GM23338 (cell line): ENCODE measurements around the gene GPR87. TPM values are rescaled to one million over a fixed set of nuclear protein-coding genes. Genes with fewer than 3 reads are reported as not detected.

Source experiments
- ATAC-seq: fragments of 200-7000 bp; cut with Tn5 transposase; 3 replicates; pipeline ENCODE4 v1.9.1; 2020
- DNase-seq: peaks from one replicate; pipeline ENCODE4 v3.0.0-alpha.2; 2015; ENCODE audit warnings: low spot score
- H2AFZ ChIP-seq: fragments of 200-600 bp; sonication (generic); 2 replicates; pipeline ENCODE4 v1.8.0; 2016; ENCODE audit warnings: antibody characterized with exemption, mild to moderate bottlenecking, moderate library complexity
- H3F3A ChIP-seq: fragments of 200-600 bp; sonication (generic); replicated peaks from 2 replicates; pipeline ENCODE4 v1.8.0; 2017; ENCODE audit warnings: antibody characterized with exemption, mixed run types, low read depth
- H3K27ac ChIP-seq: fragments of 200-600 bp; sonication (generic); 2 replicates; pipeline ENCODE4 v1.6.1; 2016; ENCODE audit warnings: low read depth
- H3K27me3 ChIP-seq: fragments of 200-600 bp; sonication (generic); 2 replicates; pipeline ENCODE4 v1.8.0; 2016; ENCODE audit warnings: mild to moderate bottlenecking, mixed run types, moderate library complexity; ENCODE audit not compliant: insufficient read depth
- H3K36me3 ChIP-seq: fragments of 200-600 bp; sonication (generic); 2 replicates; pipeline ENCODE4 v1.8.0; 2016; ENCODE audit warnings: mild to moderate bottlenecking; ENCODE audit not compliant: insufficient read depth
- H3K4me1 ChIP-seq: fragments of 200-600 bp; sonication (generic); 2 replicates; pipeline ENCODE4 v1.8.0; 2016; ENCODE audit warnings: mild to moderate bottlenecking, moderate library complexity; ENCODE audit not compliant: insufficient read depth
- H3K4me2 ChIP-seq: fragments of 200-600 bp; sonication (generic); 2 replicates; pipeline ENCODE4 v1.7.1; 2017; ENCODE audit warnings: mixed run types
- H3K4me3 ChIP-seq: fragments of 200-600 bp; sonication (generic); 2 replicates; pipeline ENCODE4 v1.6.1; 2016; ENCODE audit warnings: mixed run types
- H3K79me2 ChIP-seq: fragments of 200-600 bp; sonication (generic); replicated peaks from 2 replicates; pipeline ENCODE4 v1.8.0; 2017; ENCODE audit warnings: mild to moderate bottlenecking; ENCODE audit not compliant: insufficient read depth
- H3K9me2 ChIP-seq: fragments of 200-600 bp; sonication (generic); 2 replicates; pipeline ENCODE4 v1.8.0; 2017; ENCODE audit not compliant: insufficient read depth
- H4K20me1 ChIP-seq: fragments of 200-600 bp; sonication (generic); replicated peaks from 2 replicates; pipeline ENCODE4 v1.8.0; 2017; ENCODE audit warnings: mild to moderate bottlenecking; ENCODE audit not compliant: insufficient read depth
- H3K27ac Mint-ChIP-seq: 2 replicates; pipeline ENCODE4 v1.8.0; 2020; ENCODE audit warnings: inconsistent platforms, mild to moderate bottlenecking, moderate library complexity, mixed read lengths
- H3K27me3 Mint-ChIP-seq: 3 replicates; pipeline ENCODE4 v1.8.0; 2022; ENCODE audit warnings: low read depth, mild to moderate bottlenecking, moderate library complexity, mixed read lengths, inconsistent platforms; ENCODE audit not compliant: insufficient read depth, poor library complexity
- H3K36me3 Mint-ChIP-seq: 3 replicates; pipeline ENCODE4 v1.8.0; 2021; ENCODE audit warnings: low read depth, mild to moderate bottlenecking, inconsistent platforms, moderate library complexity, mixed read lengths
- H3K4me1 Mint-ChIP-seq: 3 replicates; pipeline ENCODE4 v1.8.0; 2020; ENCODE audit warnings: mild to moderate bottlenecking, inconsistent platforms, mixed read lengths
- H3K4me3 Mint-ChIP-seq: 3 replicates; pipeline ENCODE4 v1.8.0; 2021; ENCODE audit warnings: moderate library complexity, mild to moderate bottlenecking, inconsistent platforms, mixed read lengths
- H3K9me3 Mint-ChIP-seq: 3 replicates; pipeline ENCODE4 v1.8.0; 2020; ENCODE audit warnings: moderate library complexity, mild to moderate bottlenecking, inconsistent platforms, mixed read lengths
- EZH2 ChIP-seq: fragments of 200-600 bp; sonication (generic); IDR thresholded peaks from one replicate; pipeline ENCODE4 v1.8.0; 2017; ENCODE audit warnings: antibody characterized with exemption, mild to moderate bottlenecking, low read depth; ENCODE audit not compliant: unreplicated experiment
- EZH2phosphoT487 ChIP-seq: fragments of 200-600 bp; sonication (generic); IDR thresholded peaks from one replicate; pipeline ENCODE4 v1.8.1; 2018; ENCODE audit warnings: antibody characterized with exemption; ENCODE audit not compliant: unreplicated experiment
- JUNB ChIP-seq: IDR thresholded peaks from one replicate; pipeline ENCODE4 v1.6.1; 2016; ENCODE audit warnings: antibody characterized with exemption; ENCODE audit not compliant: unreplicated experiment
- NANOG ChIP-seq: IDR thresholded peaks from 2 replicates; pipeline ENCODE4 v1.6.1; 2016; ENCODE audit warnings: antibody characterized with exemption, borderline replicate concordance
- POLR2AphosphoS5 ChIP-seq: IDR thresholded peaks from 2 replicates; pipeline ENCODE4 v1.6.1; 2016; ENCODE audit warnings: antibody characterized with exemption, low read depth
- ZNF114 ChIP-seq: fragments of 250-450 bp; sonication (Bioruptor Pico); IDR thresholded peaks from 2 replicates; pipeline ENCODE4 v1.5.0; 2020; ENCODE audit warnings: mild to moderate bottlenecking, moderate library complexity
- ZNF331 ChIP-seq: fragments of 250-450 bp; sonication (Bioruptor Pico); IDR thresholded peaks from 2 replicates; pipeline ENCODE4 v1.5.0; 2020; ENCODE audit warnings: low read depth, mild to moderate bottlenecking, moderate library complexity
- polyA plus RNA-seq: library from polyadenylated mRNA; unstranded; fragments of >200 nt; fragmentation: Nextera tagmentation; extraction: Ambion mirVana; gene quantifications from 2 replicates; pipeline ENCODE4 v1.2.1, GENCODE V29; 2016
- total RNA-seq: library from RNA; depleted of rRNA; stranded (reverse); fragments of >200 nt; shearing (Covaris generic); gene quantifications from 2 replicates; pipeline ENCODE4 v1.2.3, GENCODE V29; 2014
- TF ChIP-seq, protein P1 (sequence below), 2 experiments: fragments of 200-600 bp in 1 of 2; sonication (generic) in 1 of 2; conservative IDR thresholded peaks; 2 replicates each; pipeline versions ENCODE4 v1.5.1 to v1.6.1; 2016 to 2017; ENCODE audit warnings: antibody characterized with exemption in 2 of 2, low read depth in 2 of 2, mild to moderate bottlenecking in 2 of 2, moderate library complexity in 1 of 2
- TF ChIP-seq, protein P2 (sequence below): fragments of 250-450 bp; sonication (Bioruptor Pico); IDR thresholded peaks from 2 replicates; pipeline ENCODE4 v1.5.0; 2020; ENCODE audit warnings: mild to moderate bottlenecking, moderate library complexity
- TF ChIP-seq, protein P3 (sequence below): IDR thresholded peaks from one replicate; pipeline ENCODE4 v1.6.1; 2018; ENCODE audit warnings: antibody characterized with exemption; ENCODE audit not compliant: unreplicated experiment

GPR87 gene
- total and polyA plus RNA-seq, 2 experiments from 2014 or later, result 0.21 TPM; not detected in 1

DNA sequence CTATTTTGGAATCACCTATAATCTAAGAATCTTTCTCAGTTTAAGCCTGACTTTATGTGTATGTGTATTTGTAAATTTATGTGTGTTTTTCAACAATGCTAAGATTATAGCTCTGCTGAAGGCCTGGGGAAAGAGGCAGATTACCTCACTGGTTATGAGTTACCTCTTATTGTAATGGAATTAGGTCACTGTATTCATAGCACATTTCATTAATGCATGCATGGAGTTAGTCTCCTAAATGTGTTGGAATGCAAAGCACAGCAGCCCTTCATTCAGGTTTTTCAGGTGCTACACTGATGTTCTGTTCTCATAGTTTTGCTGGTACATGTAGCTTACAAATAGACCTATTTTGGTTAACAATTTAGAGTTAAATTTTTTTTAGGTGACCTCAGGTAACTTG is 9.5 kb downstream of the GPR87 start (continued):
- TF ChIP-seq, protein P1, sequence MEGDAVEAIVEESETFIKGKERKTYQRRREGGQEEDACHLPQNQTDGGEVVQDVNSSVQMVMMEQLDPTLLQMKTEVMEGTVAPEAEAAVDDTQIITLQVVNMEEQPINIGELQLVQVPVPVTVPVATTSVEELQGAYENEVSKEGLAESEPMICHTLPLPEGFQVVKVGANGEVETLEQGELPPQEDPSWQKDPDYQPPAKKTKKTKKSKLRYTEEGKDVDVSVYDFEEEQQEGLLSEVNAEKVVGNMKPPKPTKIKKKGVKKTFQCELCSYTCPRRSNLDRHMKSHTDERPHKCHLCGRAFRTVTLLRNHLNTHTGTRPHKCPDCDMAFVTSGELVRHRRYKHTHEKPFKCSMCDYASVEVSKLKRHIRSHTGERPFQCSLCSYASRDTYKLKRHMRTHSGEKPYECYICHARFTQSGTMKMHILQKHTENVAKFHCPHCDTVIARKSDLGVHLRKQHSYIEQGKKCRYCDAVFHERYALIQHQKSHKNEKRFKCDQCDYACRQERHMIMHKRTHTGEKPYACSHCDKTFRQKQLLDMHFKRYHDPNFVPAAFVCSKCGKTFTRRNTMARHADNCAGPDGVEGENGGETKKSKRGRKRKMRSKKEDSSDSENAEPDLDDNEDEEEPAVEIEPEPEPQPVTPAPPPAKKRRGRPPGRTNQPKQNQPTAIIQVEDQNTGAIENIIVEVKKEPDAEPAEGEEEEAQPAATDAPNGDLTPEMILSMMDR (conservative IDR thresholded peaks at IDR 0.05; ENCODE audit: low read depth in 2 of 2), result no peak

DNA sequence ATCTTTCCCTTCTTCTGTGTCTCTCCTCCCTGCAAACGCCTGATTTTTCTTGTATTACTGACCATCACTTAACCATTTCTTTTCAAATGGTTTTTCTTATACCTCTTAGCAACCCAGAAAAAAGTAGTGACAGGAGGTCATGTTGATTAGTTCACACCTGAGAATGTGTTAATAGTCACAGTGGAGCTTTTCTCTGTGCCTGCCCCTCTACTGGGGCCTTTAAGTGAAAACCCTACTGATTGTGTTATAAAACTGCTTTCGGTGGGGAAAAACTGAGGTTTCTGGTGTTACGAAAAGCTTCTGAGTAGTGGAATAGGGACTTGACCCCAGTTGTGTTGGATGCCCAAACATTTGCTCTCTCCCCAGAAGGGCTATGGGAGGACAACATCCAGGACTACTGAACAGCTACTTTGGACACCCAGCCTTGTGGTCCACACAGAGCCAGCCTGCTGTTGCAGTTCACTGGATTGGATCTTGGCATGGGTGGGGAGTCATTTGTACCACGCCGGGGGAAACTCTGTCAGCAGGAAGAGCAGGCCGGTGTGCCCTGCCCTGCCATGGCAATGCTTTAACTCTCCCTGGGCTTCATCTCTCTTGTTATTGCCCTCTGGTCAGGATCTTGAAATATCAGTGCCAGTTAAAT is 10.3 kb downstream of the GPR87 start:
- H2AFZ ChIP-seq, result no peak overlapping the region
- no peaks in the 10 kb centered on the region for H3K9me2 ChIP-seq
- Mint-ChIP-seq H3K9me3 (no peaks in the 10 kb centered on the region), H3K4me1 (peaks cover 60% of the 10 kb centered on the region), H3K4me3 (no peak overlapping the region), H3K27me3 (peaks cover 2% of the 10 kb centered on the region), H3K36me3 (no peaks in the 10 kb centered on the region), H3K27ac (no peak overlapping the region)
- no peaks in the 10 kb centered on the region for H3K36me3 ChIP-seq
- DNase-seq, result no peak
- no peaks in the 10 kb centered on the region for H3K27me3 ChIP-seq
- H3K4me3 ChIP-seq, result no peak overlapping the region
- H3F3A ChIP-seq, result no peaks in the 10 kb centered on the region
- H3K79me2 ChIP-seq, result no peaks in the 10 kb centered on the region
- no peaks in the 10 kb centered on the region for H4K20me1 ChIP-seq
- no peak overlapping the region for H3K27ac ChIP-seq
- H3K4me2 ChIP-seq, result no peak overlapping the region
- no peak for ATAC-seq
- H3K4me1 ChIP-seq, result peaks cover 12% of the 10 kb centered on the region
- TF ChIP-seq ZNF331 (no peak), EZH2phosphoT487 (no peak), NANOG (no peak), POLR2AphosphoS5 (no peak), JUNB (no peak), ZNF114 (CRISPR knock-in tag) (no peak), EZH2 (no peak)
- TF ChIP-seq, protein P2, sequence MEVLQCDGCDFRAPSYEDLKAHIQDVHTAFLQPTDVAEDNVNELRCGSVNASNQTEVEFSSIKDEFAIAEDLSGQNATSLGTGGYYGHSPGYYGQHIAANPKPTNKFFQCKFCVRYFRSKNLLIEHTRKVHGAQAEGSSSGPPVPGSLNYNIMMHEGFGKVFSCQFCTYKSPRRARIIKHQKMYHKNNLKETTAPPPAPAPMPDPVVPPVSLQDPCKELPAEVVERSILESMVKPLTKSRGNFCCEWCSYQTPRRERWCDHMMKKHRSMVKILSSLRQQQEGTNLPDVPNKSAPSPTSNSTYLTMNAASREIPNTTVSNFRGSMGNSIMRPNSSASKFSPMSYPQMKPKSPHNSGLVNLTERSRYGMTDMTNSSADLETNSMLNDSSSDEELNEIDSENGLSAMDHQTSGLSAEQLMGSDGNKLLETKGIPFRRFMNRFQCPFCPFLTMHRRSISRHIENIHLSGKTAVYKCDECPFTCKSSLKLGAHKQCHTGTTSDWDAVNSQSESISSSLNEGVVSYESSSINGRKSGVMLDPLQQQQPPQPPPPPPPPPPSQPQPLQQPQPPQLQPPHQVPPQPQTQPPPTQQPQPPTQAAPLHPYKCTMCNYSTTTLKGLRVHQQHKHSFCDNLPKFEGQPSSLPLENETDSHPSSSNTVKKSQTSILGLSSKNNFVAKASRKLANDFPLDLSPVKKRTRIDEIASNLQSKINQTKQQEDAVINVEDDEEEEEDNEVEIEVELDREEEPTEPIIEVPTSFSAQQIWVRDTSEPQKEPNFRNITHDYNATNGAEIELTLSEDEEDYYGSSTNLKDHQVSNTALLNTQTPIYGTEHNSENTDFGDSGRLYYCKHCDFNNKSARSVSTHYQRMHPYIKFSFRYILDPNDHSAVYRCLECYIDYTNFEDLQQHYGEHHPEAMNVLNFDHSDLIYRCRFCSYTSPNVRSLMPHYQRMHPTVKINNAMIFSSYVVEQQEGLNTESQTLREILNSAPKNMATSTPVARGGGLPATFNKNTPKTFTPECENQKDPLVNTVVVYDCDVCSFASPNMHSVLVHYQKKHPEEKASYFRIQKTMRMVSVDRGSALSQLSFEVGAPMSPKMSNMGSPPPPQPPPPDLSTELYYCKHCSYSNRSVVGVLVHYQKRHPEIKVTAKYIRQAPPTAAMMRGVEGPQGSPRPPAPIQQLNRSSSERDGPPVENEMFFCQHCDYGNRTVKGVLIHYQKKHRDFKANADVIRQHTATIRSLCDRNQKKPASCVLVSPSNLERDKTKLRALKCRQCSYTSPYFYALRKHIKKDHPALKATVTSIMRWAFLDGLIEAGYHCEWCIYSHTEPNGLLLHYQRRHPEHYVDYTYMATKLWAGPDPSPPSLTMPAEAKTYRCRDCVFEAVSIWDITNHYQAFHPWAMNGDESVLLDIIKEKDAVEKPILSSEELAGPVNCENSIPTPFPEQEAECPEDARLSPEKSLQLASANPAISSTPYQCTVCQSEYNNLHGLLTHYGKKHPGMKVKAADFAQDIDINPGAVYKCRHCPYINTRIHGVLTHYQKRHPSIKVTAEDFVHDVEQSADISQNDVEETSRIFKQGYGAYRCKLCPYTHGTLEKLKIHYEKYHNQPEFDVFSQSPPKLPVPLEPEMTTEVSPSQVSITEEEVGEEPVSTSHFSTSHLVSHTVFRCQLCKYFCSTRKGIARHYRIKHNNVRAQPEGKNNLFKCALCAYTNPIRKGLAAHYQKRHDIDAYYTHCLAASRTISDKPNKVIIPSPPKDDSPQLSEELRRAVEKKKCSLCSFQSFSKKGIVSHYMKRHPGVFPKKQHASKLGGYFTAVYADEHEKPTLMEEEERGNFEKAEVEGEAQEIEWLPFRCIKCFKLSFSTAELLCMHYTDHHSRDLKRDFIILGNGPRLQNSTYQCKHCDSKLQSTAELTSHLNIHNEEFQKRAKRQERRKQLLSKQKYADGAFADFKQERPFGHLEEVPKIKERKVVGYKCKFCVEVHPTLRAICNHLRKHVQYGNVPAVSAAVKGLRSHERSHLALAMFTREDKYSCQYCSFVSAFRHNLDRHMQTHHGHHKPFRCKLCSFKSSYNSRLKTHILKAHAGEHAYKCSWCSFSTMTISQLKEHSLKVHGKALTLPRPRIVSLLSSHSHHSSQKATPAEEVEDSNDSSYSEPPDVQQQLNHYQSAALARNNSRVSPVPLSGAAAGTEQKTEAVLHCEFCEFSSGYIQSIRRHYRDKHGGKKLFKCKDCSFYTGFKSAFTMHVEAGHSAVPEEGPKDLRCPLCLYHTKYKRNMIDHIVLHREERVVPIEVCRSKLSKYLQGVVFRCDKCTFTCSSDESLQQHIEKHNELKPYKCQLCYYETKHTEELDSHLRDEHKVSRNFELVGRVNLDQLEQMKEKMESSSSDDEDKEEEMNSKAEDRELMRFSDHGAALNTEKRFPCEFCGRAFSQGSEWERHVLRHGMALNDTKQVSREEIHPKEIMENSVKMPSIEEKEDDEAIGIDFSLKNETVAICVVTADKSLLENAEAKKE (CRISPR knock-in tag), result no peak
- TF ChIP-seq, protein P1 (conservative IDR thresholded peaks at IDR 0.05; ENCODE audit: low read depth in 2 of 2), result no peak
- TF ChIP-seq, protein P3, sequence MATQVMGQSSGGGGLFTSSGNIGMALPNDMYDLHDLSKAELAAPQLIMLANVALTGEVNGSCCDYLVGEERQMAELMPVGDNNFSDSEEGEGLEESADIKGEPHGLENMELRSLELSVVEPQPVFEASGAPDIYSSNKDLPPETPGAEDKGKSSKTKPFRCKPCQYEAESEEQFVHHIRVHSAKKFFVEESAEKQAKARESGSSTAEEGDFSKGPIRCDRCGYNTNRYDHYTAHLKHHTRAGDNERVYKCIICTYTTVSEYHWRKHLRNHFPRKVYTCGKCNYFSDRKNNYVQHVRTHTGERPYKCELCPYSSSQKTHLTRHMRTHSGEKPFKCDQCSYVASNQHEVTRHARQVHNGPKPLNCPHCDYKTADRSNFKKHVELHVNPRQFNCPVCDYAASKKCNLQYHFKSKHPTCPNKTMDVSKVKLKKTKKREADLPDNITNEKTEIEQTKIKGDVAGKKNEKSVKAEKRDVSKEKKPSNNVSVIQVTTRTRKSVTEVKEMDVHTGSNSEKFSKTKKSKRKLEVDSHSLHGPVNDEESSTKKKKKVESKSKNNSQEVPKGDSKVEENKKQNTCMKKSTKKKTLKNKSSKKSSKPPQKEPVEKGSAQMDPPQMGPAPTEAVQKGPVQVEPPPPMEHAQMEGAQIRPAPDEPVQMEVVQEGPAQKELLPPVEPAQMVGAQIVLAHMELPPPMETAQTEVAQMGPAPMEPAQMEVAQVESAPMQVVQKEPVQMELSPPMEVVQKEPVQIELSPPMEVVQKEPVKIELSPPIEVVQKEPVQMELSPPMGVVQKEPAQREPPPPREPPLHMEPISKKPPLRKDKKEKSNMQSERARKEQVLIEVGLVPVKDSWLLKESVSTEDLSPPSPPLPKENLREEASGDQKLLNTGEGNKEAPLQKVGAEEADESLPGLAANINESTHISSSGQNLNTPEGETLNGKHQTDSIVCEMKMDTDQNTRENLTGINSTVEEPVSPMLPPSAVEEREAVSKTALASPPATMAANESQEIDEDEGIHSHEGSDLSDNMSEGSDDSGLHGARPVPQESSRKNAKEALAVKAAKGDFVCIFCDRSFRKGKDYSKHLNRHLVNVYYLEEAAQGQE, result no peak
